ENCODE results near the gene MYL9.
A peak's percentile ranks its signal among the peaks of the same experiment; 100 is the strongest.

The MYL9 gene

DNA sequence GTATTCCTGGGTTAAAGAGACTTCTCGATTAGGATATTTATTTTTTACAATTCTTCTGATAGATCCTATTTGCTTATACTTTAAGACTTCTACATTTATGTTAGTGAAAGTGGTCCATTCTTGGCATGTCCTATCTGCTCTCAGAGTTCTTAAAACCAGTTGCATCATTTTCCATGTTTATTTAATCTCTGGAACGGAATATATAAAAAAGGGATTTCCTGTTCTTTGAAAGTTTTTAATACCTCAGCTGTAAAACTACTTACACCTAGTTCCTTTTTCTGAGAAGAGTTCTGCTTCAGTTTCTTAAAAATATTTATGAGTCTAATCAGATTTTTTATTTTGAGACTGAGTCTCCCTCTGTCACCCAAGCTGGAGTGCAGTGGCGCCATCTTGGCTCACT is 18.0 kb upstream of the MYL9 start:
- CTCF ChIA-PET, result interaction anchor here (0.6 kb wide), 1 partner anchor 279 kb away, joined by 8 read pairs; no protein-coding TSS in a partner anchor
- no peak for DNase-seq (ENCODE audit: low spot score)
- TF ChIP-seq, protein P1, sequence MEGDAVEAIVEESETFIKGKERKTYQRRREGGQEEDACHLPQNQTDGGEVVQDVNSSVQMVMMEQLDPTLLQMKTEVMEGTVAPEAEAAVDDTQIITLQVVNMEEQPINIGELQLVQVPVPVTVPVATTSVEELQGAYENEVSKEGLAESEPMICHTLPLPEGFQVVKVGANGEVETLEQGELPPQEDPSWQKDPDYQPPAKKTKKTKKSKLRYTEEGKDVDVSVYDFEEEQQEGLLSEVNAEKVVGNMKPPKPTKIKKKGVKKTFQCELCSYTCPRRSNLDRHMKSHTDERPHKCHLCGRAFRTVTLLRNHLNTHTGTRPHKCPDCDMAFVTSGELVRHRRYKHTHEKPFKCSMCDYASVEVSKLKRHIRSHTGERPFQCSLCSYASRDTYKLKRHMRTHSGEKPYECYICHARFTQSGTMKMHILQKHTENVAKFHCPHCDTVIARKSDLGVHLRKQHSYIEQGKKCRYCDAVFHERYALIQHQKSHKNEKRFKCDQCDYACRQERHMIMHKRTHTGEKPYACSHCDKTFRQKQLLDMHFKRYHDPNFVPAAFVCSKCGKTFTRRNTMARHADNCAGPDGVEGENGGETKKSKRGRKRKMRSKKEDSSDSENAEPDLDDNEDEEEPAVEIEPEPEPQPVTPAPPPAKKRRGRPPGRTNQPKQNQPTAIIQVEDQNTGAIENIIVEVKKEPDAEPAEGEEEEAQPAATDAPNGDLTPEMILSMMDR (conservative IDR thresholded peaks at IDR 0.05; ENCODE audit: low read depth), result no peak
- POLR2A ChIA-PET (ENCODE audit: low non-redundant PET), result no interaction called here
- no peak overlapping the region; the same call in 1 of the 2 replicates for H3K27ac ChIP-seq

DNA sequence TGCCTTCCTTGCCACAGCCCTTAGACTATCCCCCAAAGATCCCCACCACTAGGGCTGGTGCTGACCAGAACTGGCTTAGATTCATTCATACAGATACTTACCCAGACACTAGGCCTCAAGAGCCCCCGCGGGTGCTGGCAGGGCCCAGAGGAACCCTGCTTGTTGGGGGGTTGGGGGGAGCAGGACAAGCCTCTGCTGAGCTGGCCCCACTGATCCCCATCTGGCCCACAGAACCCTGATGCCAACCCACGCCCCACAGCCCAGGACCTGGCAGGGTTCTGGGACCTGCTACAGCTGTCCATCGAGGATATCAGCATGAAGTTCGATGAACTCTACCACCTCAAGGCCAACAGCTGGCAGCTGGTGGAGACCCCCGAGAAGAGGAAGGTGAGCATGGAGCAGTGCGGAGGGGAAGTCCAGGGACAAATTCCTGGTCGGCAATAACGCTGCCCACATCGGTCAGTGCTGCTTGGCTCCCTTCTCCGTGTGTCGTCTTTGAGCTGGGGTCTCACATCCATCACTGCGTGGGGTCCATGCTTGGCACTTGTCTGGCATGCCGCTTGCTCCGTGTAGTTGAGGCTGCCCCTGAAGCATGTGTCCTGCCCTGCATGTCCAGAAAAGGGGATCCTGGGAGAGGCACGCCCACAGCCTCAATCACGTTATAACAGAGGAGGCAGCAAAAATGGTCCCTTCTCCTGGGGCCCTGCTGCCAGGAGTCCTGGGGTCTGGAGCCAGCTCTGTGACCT is 15.5 kb upstream of the MYL9 start:
- DNase-seq (ENCODE audit: low spot score), result no peak
- TF ChIP-seq, protein P1 (conservative IDR thresholded peaks at IDR 0.05; ENCODE audit: low read depth), result no peak
- peak overlapping the region; percentile 18 for H3K27ac ChIP-seq
- ChIA-PET CTCF (interaction anchor here (0.6 kb wide), 1 partner anchor 248 kb away, joined by 6 read pairs; no protein-coding TSS in a partner anchor), POLR2A (ENCODE audit: low non-redundant PET) (no interaction called here)

DNA sequence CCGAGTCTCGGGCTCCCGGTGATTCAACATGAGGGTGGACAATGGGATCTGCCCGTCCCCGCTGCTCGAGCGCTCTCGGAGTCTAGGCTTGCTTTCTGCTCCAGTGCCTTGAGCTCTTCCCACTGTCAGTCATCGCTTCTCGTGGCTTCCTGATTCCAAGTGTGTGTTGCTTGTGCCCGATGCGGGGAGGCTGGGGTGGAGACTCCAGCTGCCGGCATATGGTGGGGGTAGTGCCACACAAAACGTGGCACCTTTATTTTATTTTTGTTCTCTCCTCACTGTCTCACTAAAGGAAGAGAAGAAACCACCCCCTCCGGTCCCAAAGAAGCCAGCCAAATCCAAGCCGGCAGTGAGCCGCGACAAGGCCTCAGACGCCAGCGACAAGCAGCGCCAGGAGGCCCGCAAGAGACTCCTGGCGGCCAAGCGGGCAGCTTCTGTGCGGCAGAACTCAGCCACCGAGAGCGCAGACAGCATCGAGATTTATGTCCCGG is 14.8 kb upstream of the MYL9 start:
- H3K27ac ChIP-seq, result peak overlapping the region; percentile 18; the same call in 1 of the 2 replicates
- ChIA-PET CTCF (interaction anchor here (0.6 to 1.1 kb wide), 3 partner anchors 10 to 248 kb away, joined by 3 to 6 read pairs (median 4); no protein-coding TSS in a partner anchor), POLR2A (ENCODE audit: low non-redundant PET) (no interaction called here)
- TF ChIP-seq, protein P1 (conservative IDR thresholded peaks at IDR 0.05; ENCODE audit: low read depth), result no peak
- DNase-seq (ENCODE audit: low spot score), result no peak

DNA sequence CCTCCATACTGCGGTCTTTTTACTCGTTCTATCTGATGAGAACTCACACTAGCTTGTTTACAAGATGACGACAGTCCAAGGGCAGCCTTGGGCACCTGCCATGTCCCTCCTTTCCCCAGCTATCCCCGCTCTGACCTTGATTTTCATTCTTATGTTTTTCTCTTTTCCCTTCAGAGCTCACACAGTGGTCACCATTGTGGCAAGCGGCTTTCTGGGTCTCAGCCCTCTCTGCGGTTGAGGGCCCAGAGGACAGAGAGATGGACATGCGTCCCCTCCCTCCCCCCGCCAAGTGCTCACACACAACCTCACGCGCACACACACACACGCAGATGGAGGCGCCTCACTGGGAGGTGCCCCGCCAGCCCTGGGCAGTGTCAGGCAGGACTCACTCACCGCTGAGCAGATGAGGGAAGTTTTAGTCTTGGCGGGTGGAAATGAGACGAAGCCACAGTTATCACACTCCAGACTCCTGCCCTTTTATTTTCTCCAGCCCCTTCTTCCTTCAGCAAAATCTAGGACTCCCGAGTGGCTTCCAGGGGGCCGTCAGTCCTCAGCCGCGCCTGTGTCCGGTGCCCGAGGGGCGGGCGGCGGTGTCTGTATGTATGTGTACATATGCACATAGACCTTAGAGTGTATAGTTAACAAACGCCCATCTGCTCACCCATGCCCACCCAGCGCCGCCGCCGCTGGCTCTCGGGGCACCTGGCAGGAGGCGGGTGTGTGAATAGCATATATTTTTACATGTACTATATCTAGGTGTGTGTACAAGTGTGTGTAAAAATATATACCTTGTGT is 13.8 kb upstream of the MYL9 start:
- TF ChIP-seq, protein P1 (conservative IDR thresholded peaks at IDR 0.05; ENCODE audit: low read depth), result no peak
- no peak for DNase-seq (ENCODE audit: low spot score)
- ChIA-PET POLR2A (ENCODE audit: low non-redundant PET) (no interaction called here), CTCF (interaction anchor here (0.6 to 1.1 kb wide), 3 partner anchors 9 to 72 kb away, joined by 3 to 4 read pairs (median 3); no protein-coding TSS in a partner anchor)
- peak overlapping the region; percentile 8 for H3K27ac ChIP-seq

DNA sequence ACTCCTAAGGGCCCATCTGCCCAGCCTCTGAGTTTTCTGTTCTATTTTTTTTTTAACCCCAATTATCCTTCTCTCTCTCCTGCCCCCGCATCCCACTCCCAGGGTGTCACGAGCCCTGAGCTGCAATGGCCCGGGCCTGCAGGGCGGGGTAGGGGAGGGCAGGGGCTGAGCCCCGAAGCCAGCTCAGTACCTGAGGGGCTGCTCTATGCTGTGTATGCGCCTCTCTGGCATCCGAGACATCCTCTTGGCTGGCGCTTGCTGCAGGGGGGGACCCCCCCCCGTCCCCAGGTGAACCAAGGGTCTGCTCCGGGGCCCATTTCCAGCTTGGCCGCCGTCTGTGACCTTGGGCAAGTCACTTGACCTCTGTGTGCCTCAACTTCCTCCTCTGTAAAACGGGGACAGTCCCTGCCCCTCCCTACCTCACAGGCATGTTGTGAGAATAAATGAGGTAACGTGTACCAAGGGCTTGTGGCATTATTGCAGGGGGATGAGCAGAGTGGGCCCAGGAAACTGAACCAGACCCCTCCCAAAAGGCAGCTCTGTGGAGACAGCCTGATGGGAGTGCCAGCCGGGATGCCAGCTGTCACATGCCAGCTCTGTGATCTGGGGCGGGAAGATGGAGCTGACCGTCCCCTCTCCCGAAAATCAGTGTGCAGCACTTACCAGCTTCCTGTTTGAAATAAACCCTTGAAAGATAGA is 13.0 kb upstream of the MYL9 start:
- ChIA-PET CTCF (interaction anchor here (0.7 kb wide), 1 partner anchor 11 kb away, joined by 4 read pairs; no protein-coding TSS in a partner anchor), POLR2A (ENCODE audit: low non-redundant PET) (no interaction called here)
- H3K27ac ChIP-seq, result 0 out of 2 replicates have a peak overlapping the region, but pooled peaks have one; percentile 4
- TF ChIP-seq, protein P1 (conservative IDR thresholded peaks at IDR 0.05; ENCODE audit: low read depth), result no peak
- no peak for DNase-seq (ENCODE audit: low spot score)
